Astrocyte (in vitro differentiated cells and primary cell): ENCODE data around the gene AKAP13. TPM values are rescaled to one million over a fixed set of nuclear protein-coding genes. Genes with fewer than 3 reads are reported as not detected.
A peak's percentile ranks its signal among the peaks of the same experiment; 100 is the strongest.

Experiments
- DNase-seq: peaks from one replicate; pipeline ENCODE4 v3.0.0-alpha.2; 2010; ENCODE audit warnings: low read depth
- FAIRE-seq: peaks from 2 replicates; lab custom pipeline; 2011; peaks lifted over from hg19 to GRCh38; lab: Jason Lieb, UNC
- H2AFZ ChIP-seq: 2 replicates; pipeline ENCODE4 v1.6.0; 2012; ENCODE audit warnings: low read depth, low read length, inconsistent platforms
- H3K27ac ChIP-seq: 2 replicates; pipeline ENCODE4 v1.5.1; 2011; ENCODE audit warnings: low read depth, low read length, inconsistent platforms
- H3K27me3 ChIP-seq: 2 replicates; pipeline ENCODE4 v1.6.0; 2011; ENCODE audit warnings: low read length, inconsistent platforms; ENCODE audit not compliant: insufficient read depth
- H3K36me3 ChIP-seq: 2 replicates; pipeline ENCODE4 v1.5.1; 2011; ENCODE audit warnings: low read length, inconsistent platforms; ENCODE audit not compliant: insufficient read depth
- H3K4me1 ChIP-seq: 2 replicates; pipeline ENCODE4 v1.5.1; 2011; ENCODE audit warnings: low read length, inconsistent platforms; ENCODE audit not compliant: insufficient read depth
- H3K4me2 ChIP-seq: 2 replicates; pipeline ENCODE4 v1.6.0; 2012; ENCODE audit warnings: low read length, inconsistent platforms
- H3K4me3 ChIP-seq: 2 replicates; pipeline ENCODE4 v1.5.1; 2011; ENCODE audit warnings: low read depth, mild to moderate bottlenecking, low read length, inconsistent platforms; ENCODE audit not compliant: insufficient read depth
- H3K79me2 ChIP-seq: 2 replicates; pipeline ENCODE4 v1.6.0; 2012; ENCODE audit warnings: mild to moderate bottlenecking, low read length, inconsistent platforms; ENCODE audit not compliant: insufficient read depth
- H3K9ac ChIP-seq: 2 replicates; pipeline ENCODE4 v1.6.0; 2012; ENCODE audit warnings: mild to moderate bottlenecking, low read length, inconsistent platforms
- H3K9me3 ChIP-seq: 2 replicates; pipeline ENCODE4 v1.5.1; 2012; ENCODE audit warnings: low read depth, mild to moderate bottlenecking, low read length, inconsistent platforms; ENCODE audit not compliant: insufficient read depth
- H4K20me1 ChIP-seq: 2 replicates; pipeline ENCODE4 v1.6.0; 2012; ENCODE audit warnings: low read length, inconsistent platforms; ENCODE audit not compliant: insufficient read depth
- H3K27ac Mint-ChIP-seq: one replicate; pipeline ENCODE4 v1.8.0; 2021; ENCODE audit warnings: mild to moderate bottlenecking, mixed read lengths; ENCODE audit not compliant: unreplicated experiment
- H3K27me3 Mint-ChIP-seq: one replicate; pipeline ENCODE4 v1.8.0; 2021; ENCODE audit warnings: low read depth, mixed read lengths; ENCODE audit not compliant: unreplicated experiment
- H3K36me3 Mint-ChIP-seq: one replicate; pipeline ENCODE4 v1.8.0; 2021; ENCODE audit warnings: low read depth, mixed read lengths; ENCODE audit not compliant: unreplicated experiment
- H3K4me1 Mint-ChIP-seq: one replicate; pipeline ENCODE4 v1.8.0; 2021; ENCODE audit warnings: low read depth, mixed read lengths; ENCODE audit not compliant: unreplicated experiment
- H3K4me3 Mint-ChIP-seq: one replicate; pipeline ENCODE4 v1.8.0; 2021; ENCODE audit warnings: mild to moderate bottlenecking, moderate library complexity, mixed read lengths; ENCODE audit not compliant: unreplicated experiment
- H3K9me3 Mint-ChIP-seq: one replicate; pipeline ENCODE4 v1.8.0; 2021; ENCODE audit warnings: mild to moderate bottlenecking, mixed read lengths; ENCODE audit not compliant: unreplicated experiment
- CTCF ChIP-seq: IDR thresholded peaks from 2 replicates; pipeline ENCODE4 v1.5.1; 2011; ENCODE audit warnings: low read depth, mild to moderate bottlenecking, inconsistent platforms, low read length, moderate library complexity; ENCODE audit not compliant: insufficient read depth
- EZH2 ChIP-seq: IDR thresholded peaks from 2 replicates; pipeline ENCODE4 v1.6.1; 2012; ENCODE audit warnings: mild to moderate bottlenecking, low read length, inconsistent platforms; ENCODE audit not compliant: insufficient read depth
- total RNA-seq: library from RNA; stranded (reverse); gene quantifications from 2 replicates; pipeline ENCODE4 v1.2.1, GENCODE V29; 2021

AKAP13 gene
- total RNA-seq, 1 donor from 2014 or later, result 98.2 TPM

GRCh38 chr15:85383470-85384148 is 3.2 kb downstream of the AKAP13 start:
- Mint-ChIP-seq H3K27ac (no peak overlapping the region), H3K4me3 (peak overlapping the region; percentile 77), H3K9me3 (no peaks in the 10 kb centered on the region), H3K36me3 (peaks cover 4% of the 10 kb centered on the region), H3K4me1 (peaks cover 25% of the 10 kb centered on the region), H3K27me3 (no peaks in the 10 kb centered on the region)
- Histone ChIP-seq H3K4me3 (no peak overlapping the region), H3K27ac (no peak overlapping the region), H3K9ac (no peak overlapping the region), H4K20me1 (peaks cover 64% of the 10 kb centered on the region), H2AFZ (no peak overlapping the region), H3K4me1 (peaks cover 18% of the 10 kb centered on the region), H3K79me2 (peaks cover 77% of the 10 kb centered on the region), H3K9me3 (no peaks in the 10 kb centered on the region), H3K36me3 (no peaks in the 10 kb centered on the region), H3K4me2 (peak overlapping the region; percentile 94), H3K27me3 (no peaks in the 10 kb centered on the region)
- FAIRE-seq, result no peak
- TF ChIP-seq CTCF (no peak), EZH2 (no peak)
- no peak for DNase-seq

GRCh38 chr15:85386261-85386660 is 5.9 kb downstream of the AKAP13 start:
- DNase-seq (no peak), FAIRE-seq (no peak)
- H3K9me3 Mint-ChIP-seq, result no peaks in the 10 kb centered on the region
- no peaks in the 10 kb centered on the region for H3K27me3 ChIP-seq
- H3K36me3 Mint-ChIP-seq, result peaks cover 4% of the 10 kb centered on the region
- no peak overlapping the region for H3K4me2 ChIP-seq
- peaks cover 16% of the 10 kb centered on the region for H3K4me1 ChIP-seq
- no peak overlapping the region for H3K27ac ChIP-seq
- H3K36me3 ChIP-seq, result no peaks in the 10 kb centered on the region
- H3K4me3 ChIP-seq, result no peak overlapping the region
- no peak overlapping the region for H3K4me3 Mint-ChIP-seq
- H3K27me3 Mint-ChIP-seq, result no peaks in the 10 kb centered on the region
- peaks cover 87% of the 10 kb centered on the region for H4K20me1 ChIP-seq
- peaks cover 25% of the 10 kb centered on the region for H3K4me1 Mint-ChIP-seq
- no peak overlapping the region for H2AFZ ChIP-seq
- H3K9me3 ChIP-seq, result no peaks in the 10 kb centered on the region
- H3K79me2 ChIP-seq, result peaks cover 100% of the 10 kb centered on the region
- no peak overlapping the region for H3K27ac Mint-ChIP-seq
- H3K9ac ChIP-seq, result no peak overlapping the region
- no peak for TF ChIP-seq CTCF
- no peak for TF ChIP-seq EZH2
